Liver (tissue), 9 donors: ENCODE measurements around the gene KRTAP5-4. TPM values are rescaled to one million over a fixed set of nuclear protein-coding genes. Genes with fewer than 3 reads are reported as not detected.

Experiments
- DNase-seq: peaks from one replicate; pipeline ENCODE4 v3.0.0-alpha.2; 2017; ENCODE audit warnings: low spot score
- H3K27ac ChIP-seq, 2 donors: one replicate each; pipeline ENCODE4 v1.7.0; 2013; ENCODE audit warnings: inconsistent platforms in 2 of 2, low read length in 2 of 2, control low read depth in 1 of 2, low read depth in 1 of 2, mild to moderate bottlenecking in 1 of 2
- H3K27me3 ChIP-seq, 4 donors: one replicate each; pipeline versions ENCODE4 v1.6.1 to v1.7.0; 2013; ENCODE audit warnings: low read length in 3 of 4, inconsistent platforms in 1 of 4, mild to moderate bottlenecking in 1 of 4, moderate library complexity in 1 of 4; ENCODE audit not compliant: control insufficient read depth in 4 of 4, insufficient read depth in 4 of 4
- H3K36me3 ChIP-seq, 4 donors: one replicate each; pipeline versions ENCODE4 v1.6.1 to v1.7.0; 2013; ENCODE audit warnings: low read length in 3 of 4, mild to moderate bottlenecking in 3 of 4, low read depth in 1 of 4, moderate library complexity in 1 of 4; ENCODE audit not compliant: control insufficient read depth in 4 of 4, insufficient read depth in 3 of 4
- H3K4me1 ChIP-seq, 4 donors: one replicate each; pipeline versions ENCODE4 v1.6.1 to v1.7.0; 2013; ENCODE audit warnings: low read length in 3 of 4, mild to moderate bottlenecking in 3 of 4, moderate library complexity in 1 of 4; ENCODE audit not compliant: control insufficient read depth in 4 of 4, insufficient read depth in 4 of 4
- H3K4me3 ChIP-seq, 3 donors: one replicate each; pipeline versions ENCODE4 v1.6.1 to v1.7.0; 2013; ENCODE audit warnings: low read length in 3 of 3, control low read depth in 1 of 3, low read depth in 1 of 3, mild to moderate bottlenecking in 1 of 3
- H3K9ac ChIP-seq, 2 donors: one replicate each; pipeline ENCODE4 v1.7.0; 2013; ENCODE audit warnings: low read length in 2 of 2, mild to moderate bottlenecking in 2 of 2, moderate library complexity in 2 of 2, control low read depth in 1 of 2, low read depth in 1 of 2
- H3K9me3 ChIP-seq, 4 donors: one replicate each; pipeline versions ENCODE4 v1.6.1 to v1.7.0; 2013; ENCODE audit warnings: low read length in 3 of 4; ENCODE audit not compliant: control insufficient read depth in 4 of 4
- EGR1 ChIP-seq, 2 donors: IDR thresholded peaks; 2 replicates each; pipeline ENCODE4 v1.6.1; 2016 to 2018; ENCODE audit warnings: antibody characterized with exemption in 2 of 2, low read depth in 2 of 2
- FOXA1 ChIP-seq: IDR thresholded peaks from 2 replicates; pipeline ENCODE4 v1.6.1; 2016; ENCODE audit warnings: antibody characterized with exemption
- FOXA2 ChIP-seq: IDR thresholded peaks from 2 replicates; pipeline ENCODE4 v1.6.1; 2016; ENCODE audit warnings: antibody characterized with exemption
- GABPA ChIP-seq, 2 donors: IDR thresholded peaks in 1 of 2; conservative IDR thresholded peaks in 1 of 2; 2 replicates each; pipeline ENCODE4 v1.6.1; 2016; ENCODE audit warnings: antibody characterized with exemption in 2 of 2, mild to moderate bottlenecking in 1 of 2, moderate library complexity in 1 of 2
- HNF4A ChIP-seq, 2 donors: conservative IDR thresholded peaks; 2 replicates each; pipeline ENCODE4 v1.6.1; 2016; ENCODE audit warnings: antibody characterized with exemption in 2 of 2, mild to moderate bottlenecking in 2 of 2
- HNF4G ChIP-seq: IDR thresholded peaks from 2 replicates; pipeline ENCODE4 v1.6.1; 2016; ENCODE audit warnings: antibody characterized with exemption
- NR2F2 ChIP-seq: IDR thresholded peaks from 2 replicates; pipeline ENCODE4 v1.6.1; 2016; ENCODE audit warnings: antibody characterized with exemption
- RAD21 ChIP-seq, 2 donors: IDR thresholded peaks; 2 replicates each; pipeline ENCODE4 v1.6.1; 2016; ENCODE audit warnings: antibody characterized with exemption in 2 of 2, mild to moderate bottlenecking in 2 of 2
- RXRA ChIP-seq, 2 donors: IDR thresholded peaks; 2 replicates each; pipeline ENCODE4 v1.6.1; 2017 to 2018; ENCODE audit warnings: antibody characterized with exemption in 2 of 2, mild to moderate bottlenecking in 1 of 2
- SP1 ChIP-seq: IDR thresholded peaks from 2 replicates; pipeline ENCODE4 v1.6.1; 2018; ENCODE audit warnings: antibody characterized with exemption, mild to moderate bottlenecking
- TAF1 ChIP-seq: conservative IDR thresholded peaks from 2 replicates; pipeline ENCODE4 v1.6.1; 2016; ENCODE audit warnings: antibody characterized with exemption, mild to moderate bottlenecking
- YY1 ChIP-seq: IDR thresholded peaks from 2 replicates; pipeline ENCODE4 v1.6.1; 2016; ENCODE audit warnings: antibody characterized with exemption, mild to moderate bottlenecking
- WGBS: extraction: QIAGEN DNeasy Blood & Tissue Kit; methylation state at CpG from one replicate; pipeline ENCODE4 v1.1.7; 2013; 5-methylcytosine and 5-hydroxymethylcytosine counted together
- polyA plus RNA-seq, 2 donors: library from polyadenylated mRNA; stranded (reverse) in 1 of 2; unstranded in 1 of 2; fragments of 200-250 nt in 1 of 2; fragments of >200 nt in 1 of 2; fragmentation: Nextera tagmentation in 1 of 2; extraction: Ambion mirVana in 1 of 2; gene quantifications; one replicate each; pipeline versions ENCODE4 v1.2.1 to v1.2.3, GENCODE V29; 2013 to 2015
- total RNA-seq, 2 donors: library from RNA; depleted of rRNA; stranded (reverse); fragments of >200 nt; gene quantifications; one replicate each; pipeline ENCODE4 v1.2.3, GENCODE V29; 2014
- TF ChIP-seq, protein P1 (sequence below): fragments of 150-350 bp; IDR thresholded peaks from 2 replicates; pipeline ENCODE4 v1.5.1; 2017; ENCODE audit warnings: improper control_type of control experiment, low read depth, low read length; ENCODE audit not compliant: missing input control
- TF ChIP-seq, protein P2 (sequence below): IDR thresholded peaks from 2 replicates; pipeline ENCODE4 v1.6.1; 2016; ENCODE audit warnings: antibody characterized with exemption, mild to moderate bottlenecking
- TF ChIP-seq, protein P3 (sequence below): IDR thresholded peaks from 2 replicates; pipeline ENCODE4 v1.6.1; 2016; ENCODE audit warnings: antibody characterized with exemption
- TF ChIP-seq, protein P4 (sequence below): IDR thresholded peaks from 2 replicates; pipeline ENCODE4 v1.6.1; 2016; ENCODE audit warnings: antibody characterized with exemption
- TF ChIP-seq, protein P5 (sequence below): IDR thresholded peaks from 2 replicates; pipeline ENCODE4 v1.6.1; 2016; ENCODE audit warnings: antibody characterized with exemption
- donor health status: healthy.
- donor health status: healthy.
- donor health status: healthy.
- donor health status: healthy.
- donor health status: healthy.

KRTAP5-4 gene
- total and polyA plus RNA-seq, 4 donors: not detected

DNA sequence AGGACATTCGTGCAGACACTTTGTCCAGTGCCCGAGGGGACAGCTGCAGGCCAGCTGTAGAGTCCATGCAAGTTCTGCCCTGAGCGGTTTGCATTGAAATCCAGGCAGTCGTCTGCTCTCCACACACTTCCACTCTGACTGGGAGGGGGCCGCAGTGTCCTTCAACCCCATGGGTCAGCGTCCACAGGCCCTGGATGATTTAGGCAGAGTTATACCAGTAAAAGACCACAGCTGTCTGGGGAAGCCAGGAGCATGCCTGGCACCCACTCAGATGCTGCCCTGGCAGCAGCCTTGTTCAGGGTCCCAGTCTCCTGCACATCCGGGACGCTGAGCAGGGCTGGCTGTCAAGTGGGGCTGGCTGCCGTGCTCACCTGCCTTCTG is 34.1 kb upstream of the KRTAP5-4 start:
- H3K9me3 ChIP-seq: no peaks in the 10 kb centered on the region
- peak overlapping the region; percentile 76 to 89 for H3K27ac ChIP-seq
- DNase-seq: no peak
- no peak for TF ChIP-seq SP1
- no peak for TF ChIP-seq RAD21 (IDR thresholded peaks at IDR 0.05)
- no peak for TF ChIP-seq HNF4G
- TF ChIP-seq HNF4A (conservative IDR thresholded peaks at IDR 0.05): no peak
- TF ChIP-seq, protein P1, sequence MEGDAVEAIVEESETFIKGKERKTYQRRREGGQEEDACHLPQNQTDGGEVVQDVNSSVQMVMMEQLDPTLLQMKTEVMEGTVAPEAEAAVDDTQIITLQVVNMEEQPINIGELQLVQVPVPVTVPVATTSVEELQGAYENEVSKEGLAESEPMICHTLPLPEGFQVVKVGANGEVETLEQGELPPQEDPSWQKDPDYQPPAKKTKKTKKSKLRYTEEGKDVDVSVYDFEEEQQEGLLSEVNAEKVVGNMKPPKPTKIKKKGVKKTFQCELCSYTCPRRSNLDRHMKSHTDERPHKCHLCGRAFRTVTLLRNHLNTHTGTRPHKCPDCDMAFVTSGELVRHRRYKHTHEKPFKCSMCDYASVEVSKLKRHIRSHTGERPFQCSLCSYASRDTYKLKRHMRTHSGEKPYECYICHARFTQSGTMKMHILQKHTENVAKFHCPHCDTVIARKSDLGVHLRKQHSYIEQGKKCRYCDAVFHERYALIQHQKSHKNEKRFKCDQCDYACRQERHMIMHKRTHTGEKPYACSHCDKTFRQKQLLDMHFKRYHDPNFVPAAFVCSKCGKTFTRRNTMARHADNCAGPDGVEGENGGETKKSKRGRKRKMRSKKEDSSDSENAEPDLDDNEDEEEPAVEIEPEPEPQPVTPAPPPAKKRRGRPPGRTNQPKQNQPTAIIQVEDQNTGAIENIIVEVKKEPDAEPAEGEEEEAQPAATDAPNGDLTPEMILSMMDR: no peak
- TF ChIP-seq EGR1 (IDR thresholded peaks at IDR 0.05; ENCODE audit: low read depth in 2 of 2): no peak
- TF ChIP-seq RXRA (IDR thresholded peaks at IDR 0.05): no peak
- TF ChIP-seq, protein P2, sequence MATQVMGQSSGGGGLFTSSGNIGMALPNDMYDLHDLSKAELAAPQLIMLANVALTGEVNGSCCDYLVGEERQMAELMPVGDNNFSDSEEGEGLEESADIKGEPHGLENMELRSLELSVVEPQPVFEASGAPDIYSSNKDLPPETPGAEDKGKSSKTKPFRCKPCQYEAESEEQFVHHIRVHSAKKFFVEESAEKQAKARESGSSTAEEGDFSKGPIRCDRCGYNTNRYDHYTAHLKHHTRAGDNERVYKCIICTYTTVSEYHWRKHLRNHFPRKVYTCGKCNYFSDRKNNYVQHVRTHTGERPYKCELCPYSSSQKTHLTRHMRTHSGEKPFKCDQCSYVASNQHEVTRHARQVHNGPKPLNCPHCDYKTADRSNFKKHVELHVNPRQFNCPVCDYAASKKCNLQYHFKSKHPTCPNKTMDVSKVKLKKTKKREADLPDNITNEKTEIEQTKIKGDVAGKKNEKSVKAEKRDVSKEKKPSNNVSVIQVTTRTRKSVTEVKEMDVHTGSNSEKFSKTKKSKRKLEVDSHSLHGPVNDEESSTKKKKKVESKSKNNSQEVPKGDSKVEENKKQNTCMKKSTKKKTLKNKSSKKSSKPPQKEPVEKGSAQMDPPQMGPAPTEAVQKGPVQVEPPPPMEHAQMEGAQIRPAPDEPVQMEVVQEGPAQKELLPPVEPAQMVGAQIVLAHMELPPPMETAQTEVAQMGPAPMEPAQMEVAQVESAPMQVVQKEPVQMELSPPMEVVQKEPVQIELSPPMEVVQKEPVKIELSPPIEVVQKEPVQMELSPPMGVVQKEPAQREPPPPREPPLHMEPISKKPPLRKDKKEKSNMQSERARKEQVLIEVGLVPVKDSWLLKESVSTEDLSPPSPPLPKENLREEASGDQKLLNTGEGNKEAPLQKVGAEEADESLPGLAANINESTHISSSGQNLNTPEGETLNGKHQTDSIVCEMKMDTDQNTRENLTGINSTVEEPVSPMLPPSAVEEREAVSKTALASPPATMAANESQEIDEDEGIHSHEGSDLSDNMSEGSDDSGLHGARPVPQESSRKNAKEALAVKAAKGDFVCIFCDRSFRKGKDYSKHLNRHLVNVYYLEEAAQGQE: no peak
- no peak for TF ChIP-seq YY1
- no peak for TF ChIP-seq FOXA1
- no peak for TF ChIP-seq TAF1
- no peak for TF ChIP-seq FOXA2
- TF ChIP-seq, protein P3, sequence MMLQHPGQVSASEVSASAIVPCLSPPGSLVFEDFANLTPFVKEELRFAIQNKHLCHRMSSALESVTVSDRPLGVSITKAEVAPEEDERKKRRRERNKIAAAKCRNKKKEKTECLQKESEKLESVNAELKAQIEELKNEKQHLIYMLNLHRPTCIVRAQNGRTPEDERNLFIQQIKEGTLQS: no peak
- TF ChIP-seq, protein P4, sequence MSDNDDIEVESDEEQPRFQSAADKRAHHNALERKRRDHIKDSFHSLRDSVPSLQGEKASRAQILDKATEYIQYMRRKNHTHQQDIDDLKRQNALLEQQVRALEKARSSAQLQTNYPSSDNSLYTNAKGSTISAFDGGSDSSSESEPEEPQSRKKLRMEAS: no peak
- TF ChIP-seq, protein P5, sequence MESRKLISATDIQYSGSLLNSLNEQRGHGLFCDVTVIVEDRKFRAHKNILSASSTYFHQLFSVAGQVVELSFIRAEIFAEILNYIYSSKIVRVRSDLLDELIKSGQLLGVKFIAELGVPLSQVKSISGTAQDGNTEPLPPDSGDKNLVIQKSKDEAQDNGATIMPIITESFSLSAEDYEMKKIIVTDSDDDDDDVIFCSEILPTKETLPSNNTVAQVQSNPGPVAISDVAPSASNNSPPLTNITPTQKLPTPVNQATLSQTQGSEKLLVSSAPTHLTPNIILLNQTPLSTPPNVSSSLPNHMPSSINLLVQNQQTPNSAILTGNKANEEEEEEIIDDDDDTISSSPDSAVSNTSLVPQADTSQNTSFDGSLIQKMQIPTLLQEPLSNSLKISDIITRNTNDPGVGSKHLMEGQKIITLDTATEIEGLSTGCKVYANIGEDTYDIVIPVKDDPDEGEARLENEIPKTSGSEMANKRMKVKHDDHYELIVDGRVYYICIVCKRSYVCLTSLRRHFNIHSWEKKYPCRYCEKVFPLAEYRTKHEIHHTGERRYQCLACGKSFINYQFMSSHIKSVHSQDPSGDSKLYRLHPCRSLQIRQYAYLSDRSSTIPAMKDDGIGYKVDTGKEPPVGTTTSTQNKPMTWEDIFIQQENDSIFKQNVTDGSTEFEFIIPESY: no peak
- TF ChIP-seq GABPA (IDR thresholded peaks at IDR 0.05 in 1 of 2, conservative IDR thresholded peaks at IDR 0.05 in 1 of 2): no peak
- no peak for TF ChIP-seq NR2F2
- H3K4me1 ChIP-seq: peaks cover 26 to 51% (median 45%) of the 10 kb centered on the region in 4 donors
- H3K27me3 ChIP-seq: no peaks in the 10 kb centered on the region
- no peak overlapping the region for H3K9ac ChIP-seq
- no peak overlapping the region for H3K4me3 ChIP-seq
- H3K36me3 ChIP-seq: no peaks in the 10 kb centered on the region
- 85% methylated on average over 9 of the region's 9 CpGs for WGBS
